Brain microvascular endothelial cell (primary cell): ENCODE measurements around the gene CCDC137.

ENCODE experiments used
- DNase-seq: peaks from one replicate; pipeline ENCODE4 v3.0.0-alpha.2; 2020
- H3K27ac ChIP-seq: fragments of 250-450 bp; sonication (Bioruptor Pico); 2 replicates; pipeline ENCODE4 v1.5.1; 2020; ENCODE audit warnings: mild to moderate bottlenecking, moderate library complexity
- H3K27me3 ChIP-seq: fragments of 250-450 bp; sonication (Bioruptor Pico); replicated peaks from 2 replicates; pipeline ENCODE4 v1.5.1; 2020; ENCODE audit warnings: mild to moderate bottlenecking
- H3K36me3 ChIP-seq: fragments of 250-450 bp; sonication (Bioruptor Pico); replicated peaks from 2 replicates; pipeline ENCODE4 v1.5.1; 2020; ENCODE audit warnings: mild to moderate bottlenecking
- H3K4me3 ChIP-seq: 2 replicates; pipeline ENCODE4 v1.5.1; 2011; ENCODE audit warnings: low read depth, mild to moderate bottlenecking, control low read depth, low read length, moderate library complexity
- CTCF ChIP-seq: IDR thresholded peaks from 2 replicates; pipeline ENCODE4 v1.5.1; 2011; ENCODE audit warnings: low read depth, mild to moderate bottlenecking, moderate library complexity, low read length, control low read depth, inconsistent platforms; ENCODE audit errors: missing control alignments
- in situ Hi-C: cut with HindIII; loops from 2 replicates; pipeline ENCODE4 v1.10.0; 2017; ENCODE audit warnings: low sequenced_read_pairs, low pct_ligation_motif_present

CCDC137 gene

GRCh38 chr17:81696218-81696941, 29.8 kb downstream of the CCDC137 start:
- Histone ChIP-seq H3K27me3 (no peaks in the 10 kb centered on the region), H3K27ac (no peak overlapping the region), H3K4me3 (no peak overlapping the region), H3K36me3 (peaks cover 93% of the 10 kb centered on the region)
- no peak for TF ChIP-seq CTCF
- no peak for DNase-seq
- in situ Hi-C loops = no loop called here

GRCh38 chr17:81697261-81698044, 30.9 kb downstream of the CCDC137 start:
- no peak for TF ChIP-seq CTCF
- DNase-seq = no peak
- no peak overlapping the region for H3K27ac ChIP-seq
- no peaks in the 10 kb centered on the region for H3K27me3 ChIP-seq
- in situ Hi-C loops = no loop called here
- peaks cover 87% of the 10 kb centered on the region for H3K36me3 ChIP-seq
- H3K4me3 ChIP-seq = no peak overlapping the region

- DNase-seq = no peak
- Histone ChIP-seq H3K27ac (no peak overlapping the region), H3K4me3 (no peak overlapping the region), H3K36me3 (peaks cover 64% of the 10 kb centered on the region), H3K27me3 (no peaks in the 10 kb centered on the region)
- in situ Hi-C loops = no loop called here
- TF ChIP-seq CTCF = no peak
Measured at GRCh38 chr17:81700353-81701287, 34.1 kb downstream of the CCDC137 start.

GRCh38 chr17:81701288-81702071, 34.9 kb downstream of the CCDC137 start:
- no peak for DNase-seq
- peaks cover 63% of the 10 kb centered on the region for H3K36me3 ChIP-seq
- peak; percentile 23 for TF ChIP-seq CTCF
- H3K27me3 ChIP-seq = no peaks in the 10 kb centered on the region
- H3K27ac ChIP-seq = no peak overlapping the region
- in situ Hi-C loops = no loop called here
- H3K4me3 ChIP-seq = peak overlapping the region; percentile 17
